NCI-H524 treated with DMSO at 0.1 percent for 48 hours (cell line): ENCODE data around the gene STT3A.
"Not testable (repeated sequence)": the region's sequence is repeated elsewhere in the genome, so short reads cannot be mapped to it uniquely, and the experiment has no call there.

Source experiments
- DNase-seq: peaks from one replicate; lab custom pipeline; 2025; lab: John Stamatoyannopoulos, UW

STT3A gene

GRCh38 chr11:125592305-125593113 is at the start of gene STT3A:
STT3A (plus strand) TSS chr11:125592852; CDS start chr11:125595916, 3,064 bp downstream.
- DNase-seq = peak; percentile 93

GRCh38 chr11:125550780-125551179 is 41.9 kb upstream of the STT3A start:
- DNase-seq = no peak

DNA sequence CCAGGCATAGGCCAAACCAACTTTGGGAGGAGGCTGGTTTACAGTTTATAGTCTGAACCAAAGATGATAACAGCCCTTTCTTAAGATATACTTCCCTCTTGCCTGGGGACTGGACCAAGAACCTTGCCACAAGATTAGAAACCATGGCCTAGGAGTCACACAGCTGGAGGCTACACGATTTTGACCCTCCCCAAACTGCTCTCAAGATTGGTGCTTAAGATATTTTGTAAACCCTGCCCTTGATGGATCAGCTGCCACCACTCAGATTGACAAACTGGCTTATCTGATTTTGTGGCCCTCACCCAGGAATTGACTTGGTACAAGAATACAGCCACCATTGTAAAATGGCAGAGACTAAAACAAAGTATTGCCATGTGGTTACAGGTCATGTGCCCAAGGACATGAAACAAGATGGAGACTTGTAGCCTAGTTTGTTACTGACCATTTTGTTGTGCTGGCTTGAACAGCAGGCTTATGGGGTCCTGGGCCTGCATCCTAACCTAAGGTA is 40.8 kb upstream of the STT3A start:
- no peak for DNase-seq

- no peak for DNase-seq
Observed at GRCh38 chr11:125552927-125553326, 39.7 kb upstream of the STT3A start.

DNA sequence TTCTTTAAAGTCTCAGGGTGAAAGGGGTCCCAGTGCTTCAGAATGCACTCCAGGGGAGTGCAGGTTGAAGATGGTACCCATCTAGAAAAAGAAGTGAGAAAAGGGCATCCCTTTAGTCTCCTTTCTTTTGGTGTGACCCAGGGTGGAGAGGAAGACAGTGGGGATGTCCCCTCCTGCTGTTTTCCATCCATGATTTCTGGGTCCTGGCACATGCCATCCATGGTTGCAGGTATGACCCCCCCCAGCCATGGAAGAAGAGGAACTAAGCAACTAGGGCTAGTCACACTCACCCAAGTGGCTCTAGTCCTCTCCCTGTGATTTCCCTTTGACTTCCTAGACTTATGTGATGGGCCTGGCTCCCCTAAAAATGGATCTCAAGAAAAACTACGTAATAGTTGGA is 39.3 kb upstream of the STT3A start:
- DNase-seq = no peak

DNA sequence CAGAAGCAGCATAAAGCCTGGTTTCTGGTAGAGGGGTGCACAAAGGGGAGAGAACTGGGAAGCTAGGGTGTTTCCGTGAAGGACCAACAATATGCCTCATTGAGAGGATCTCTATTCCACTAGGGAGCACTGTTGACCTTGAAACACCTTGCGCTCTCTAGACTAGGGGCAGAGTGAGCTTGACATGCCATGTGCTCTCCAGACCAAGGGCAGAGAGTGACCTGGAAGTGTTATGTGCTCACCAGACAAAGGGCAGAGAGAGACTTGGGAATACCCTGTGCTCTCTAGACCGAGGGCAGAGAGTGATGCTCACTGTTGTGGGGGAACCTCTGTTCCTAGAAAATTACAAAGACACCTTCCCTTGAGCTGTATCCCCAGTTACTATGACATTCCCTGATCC is 38.6 kb upstream of the STT3A start:
- no peak for DNase-seq

- no peak for DNase-seq
Observed at GRCh38 chr11:125559888-125560287, 32.8 kb upstream of the STT3A start.

DNA sequence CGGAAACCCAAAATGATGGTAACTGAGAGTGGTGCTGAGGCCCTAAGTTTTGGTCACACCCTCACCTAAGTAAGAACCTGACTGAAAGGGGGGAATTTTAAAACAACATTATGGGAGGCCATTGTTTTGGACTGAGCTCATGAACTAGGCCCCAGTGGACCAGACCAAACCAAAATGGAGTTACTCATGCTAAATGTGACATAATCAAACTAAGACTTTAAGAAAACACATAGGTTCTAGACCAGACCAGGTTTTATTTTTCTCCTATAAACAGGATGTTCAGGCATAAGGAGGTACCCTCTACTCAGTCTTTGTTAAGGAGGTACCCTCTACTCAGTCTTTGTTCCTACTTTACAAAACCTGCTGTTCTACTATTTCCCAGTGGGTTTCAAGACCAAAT is 30.7 kb upstream of the STT3A start:
- DNase-seq = no peak

- no peak for DNase-seq
Observed at GRCh38 chr11:125562430-125562829, 30.2 kb upstream of the STT3A start.

DNA sequence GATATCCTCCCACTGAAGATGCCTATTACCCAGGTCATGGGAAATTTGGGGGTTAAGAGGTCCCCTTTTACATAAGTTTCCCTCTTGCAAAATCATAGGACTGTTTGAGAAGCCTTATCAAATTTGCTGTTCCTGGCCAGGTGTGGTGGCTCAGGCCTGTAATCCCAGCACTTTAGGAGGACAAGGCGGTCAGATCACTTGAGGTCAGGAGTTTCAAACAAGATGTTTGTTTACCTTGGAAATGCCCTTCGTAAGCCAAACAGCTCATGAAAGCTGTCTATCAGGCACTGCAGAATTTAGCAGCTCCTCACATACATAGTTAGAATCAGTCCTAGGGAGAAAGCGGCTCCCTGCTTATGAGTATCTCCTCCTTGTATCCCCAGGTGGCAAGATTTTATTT is 28.3 kb upstream of the STT3A start:
- no peak for DNase-seq

DNA sequence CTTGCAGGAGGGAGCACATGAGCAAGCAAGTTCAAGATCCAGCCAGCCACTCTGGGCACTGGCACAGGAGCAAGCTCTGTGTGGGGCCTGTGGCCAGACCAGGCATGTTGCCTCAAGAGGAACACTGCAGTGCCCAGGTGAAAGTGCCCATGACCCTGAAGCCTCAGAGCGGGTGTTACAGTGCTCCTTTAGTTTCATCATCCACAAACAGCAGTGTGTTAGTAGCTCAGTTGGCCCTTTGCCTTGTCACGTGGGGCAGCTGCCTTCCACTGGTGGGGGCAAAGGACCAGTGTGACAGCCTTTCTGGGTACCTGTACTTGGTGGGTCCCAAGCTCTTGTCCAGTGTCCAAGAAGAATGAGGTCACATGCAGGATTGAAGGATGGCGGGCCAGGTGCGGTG is 26.4 kb upstream of the STT3A start:
- no peak for DNase-seq

DNA sequence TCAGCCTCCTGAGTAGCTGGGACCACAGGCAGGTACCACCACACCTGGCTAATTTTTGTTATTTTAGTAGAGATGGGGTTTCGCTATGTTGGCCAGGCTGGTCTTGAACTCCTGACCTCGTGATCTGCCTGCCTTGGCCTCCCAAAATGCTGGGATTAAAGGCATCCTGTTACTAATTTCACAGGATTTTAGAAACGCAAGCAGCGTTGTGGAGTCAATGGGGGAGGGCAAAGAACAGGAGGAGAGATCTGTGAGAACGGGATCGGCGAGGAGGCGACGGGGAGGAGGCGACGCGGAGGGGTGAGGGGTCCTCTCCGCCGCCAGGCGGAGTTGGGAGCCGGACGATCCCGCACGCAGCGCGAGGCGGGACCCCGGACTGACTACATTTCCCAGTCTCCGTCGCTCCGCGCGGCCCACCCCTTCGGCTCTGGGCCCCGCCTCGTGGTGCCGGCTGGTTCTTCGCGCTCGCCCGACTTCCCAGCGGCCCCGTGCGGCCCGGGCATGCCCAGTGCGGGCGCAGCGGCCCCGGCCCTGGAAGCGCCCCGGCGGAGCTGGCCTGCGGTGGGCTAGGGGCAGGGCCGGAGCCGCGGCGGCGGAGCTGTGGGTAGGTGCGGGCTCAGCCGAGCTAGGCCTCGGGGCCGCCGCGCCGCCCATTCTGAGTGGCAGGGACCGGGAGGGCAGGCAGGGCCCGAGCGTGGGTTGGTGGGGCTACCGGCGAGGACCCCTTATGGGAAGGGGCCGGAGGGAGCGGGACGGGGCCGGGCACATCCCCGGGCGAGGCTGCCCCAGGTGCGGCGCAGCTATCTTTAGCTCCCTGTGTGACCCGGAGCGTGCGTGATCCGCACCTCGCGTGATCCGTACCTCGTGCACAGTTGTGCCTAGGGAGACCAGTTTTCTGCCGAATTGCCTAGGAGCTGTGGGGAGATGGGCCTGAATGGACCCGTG is 23.4 kb upstream of the STT3A start, which contains the start of gene EI24:
EI24 (plus strand) TSS at position 508 of the 945 bp plus-strand sequence. CDS start 3,051 bp downstream, outside the sequence.
- peak; percentile 39 for DNase-seq

DNA sequence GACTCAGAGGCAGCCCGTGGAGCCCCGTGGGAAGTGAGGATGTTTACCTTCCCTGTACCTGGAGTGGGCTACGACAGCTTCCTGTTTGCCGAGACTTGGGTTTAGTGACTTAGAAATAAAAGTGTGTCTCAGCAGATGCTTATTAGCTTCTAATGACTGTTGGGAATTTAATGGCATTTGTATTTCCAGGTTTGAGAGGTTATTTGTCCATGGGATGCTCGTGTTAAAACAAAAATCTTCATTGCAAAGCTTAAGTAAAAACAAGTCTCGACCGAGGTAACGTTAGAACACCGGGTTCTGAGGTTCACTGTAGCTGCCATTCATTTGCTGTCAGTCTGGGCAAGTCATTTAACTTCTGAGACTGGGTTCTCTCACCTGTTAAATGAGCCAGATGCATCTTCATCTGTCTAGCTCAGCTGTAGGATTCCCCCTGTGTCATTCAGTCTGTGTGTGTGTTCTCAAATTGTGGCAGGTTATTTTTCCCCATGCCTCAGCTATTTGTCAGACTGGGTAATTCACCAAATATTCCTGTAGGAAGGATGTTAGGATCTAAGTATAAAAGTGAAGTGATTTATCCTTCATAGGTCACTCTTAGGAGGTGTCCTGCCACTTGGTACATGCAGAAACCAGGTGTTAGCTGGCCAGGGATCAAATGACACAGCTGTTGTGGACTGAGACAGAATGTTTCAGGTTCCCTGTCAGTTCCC is 22.6 kb upstream of the STT3A start:
- DNase-seq = no peak

DNA sequence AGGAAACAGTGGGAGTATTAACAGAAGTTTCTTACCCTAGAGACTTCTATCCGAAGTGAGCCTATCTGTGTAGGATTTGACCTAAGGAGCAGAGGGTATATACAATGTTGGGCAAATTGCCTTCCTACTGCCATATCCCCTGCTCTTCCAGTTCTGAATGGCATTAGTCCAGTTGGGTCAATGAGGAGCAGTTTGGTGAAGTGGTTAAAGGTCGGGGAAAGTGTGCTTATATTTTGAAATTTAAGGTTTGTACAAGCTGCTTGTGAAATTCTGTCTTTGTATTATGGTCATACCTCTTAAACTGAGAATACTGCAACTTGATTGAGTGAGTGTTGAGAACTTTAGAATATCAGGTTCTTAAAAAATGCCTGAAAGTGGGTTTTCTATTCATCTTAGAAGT is 21.7 kb upstream of the STT3A start:
- DNase-seq = no peak

- no peak for DNase-seq
Observed at GRCh38 chr11:125572916-125573315, 19.7 kb upstream of the STT3A start.

DNA sequence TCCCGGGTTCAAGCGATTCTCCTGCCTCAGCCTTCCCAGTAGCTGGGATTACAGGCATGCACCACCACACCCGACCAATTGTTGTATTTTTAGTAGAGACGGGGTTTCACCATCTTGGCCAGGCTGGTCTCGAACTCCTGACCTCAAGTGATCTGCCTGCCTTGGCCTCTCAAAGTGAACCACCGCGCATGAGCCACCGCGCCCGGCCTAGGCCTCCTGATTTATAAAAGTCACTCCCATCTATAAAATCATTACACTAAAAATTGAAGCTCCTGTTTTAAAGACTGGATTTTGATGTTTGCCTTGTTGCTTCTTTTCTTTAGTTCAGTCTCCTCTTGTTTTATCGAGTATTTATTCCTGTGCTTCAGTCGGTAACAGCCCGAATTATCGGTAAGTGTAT is 15.5 kb upstream of the STT3A start:
- not testable (repeated sequence) for DNase-seq

DNA sequence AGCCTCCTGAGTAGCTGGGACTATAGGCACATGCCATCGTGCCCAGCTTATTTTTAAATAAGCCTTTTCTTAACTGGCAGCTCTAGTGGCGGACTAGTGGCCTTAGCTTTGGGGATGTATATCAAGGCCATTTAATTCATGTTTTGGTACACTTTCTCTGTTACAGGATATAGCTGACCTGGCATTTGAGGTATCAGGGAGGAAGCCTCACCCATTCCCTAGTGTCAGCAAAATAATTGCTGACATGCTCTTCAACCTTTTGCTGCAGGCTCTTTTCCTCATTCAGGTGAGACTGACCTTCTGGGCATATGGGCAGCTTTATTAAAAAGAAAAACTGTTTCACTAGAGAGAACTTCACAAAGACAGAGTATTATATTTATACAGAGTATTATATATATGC is 13.9 kb upstream of the STT3A start:
- DNase-seq = no peak

DNA sequence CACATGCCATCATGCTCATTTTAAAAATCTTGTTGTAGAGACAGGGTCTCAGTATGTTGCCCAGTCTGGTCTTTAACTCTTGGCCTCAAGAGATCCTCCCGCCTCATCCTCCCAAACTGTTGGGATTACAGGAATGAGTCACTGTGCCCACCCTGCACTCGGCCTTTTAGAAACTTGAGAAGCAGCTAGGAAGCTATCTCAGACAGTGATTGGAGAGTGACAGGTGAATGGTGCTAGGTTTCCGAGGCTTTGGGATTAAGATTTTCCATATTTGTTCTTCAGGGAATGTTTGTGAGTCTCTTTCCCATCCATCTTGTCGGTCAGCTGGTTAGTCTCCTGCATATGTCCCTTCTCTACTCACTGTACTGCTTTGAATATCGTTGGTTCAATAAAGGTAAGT is 12.8 kb upstream of the STT3A start:
- DNase-seq = no peak

DNA sequence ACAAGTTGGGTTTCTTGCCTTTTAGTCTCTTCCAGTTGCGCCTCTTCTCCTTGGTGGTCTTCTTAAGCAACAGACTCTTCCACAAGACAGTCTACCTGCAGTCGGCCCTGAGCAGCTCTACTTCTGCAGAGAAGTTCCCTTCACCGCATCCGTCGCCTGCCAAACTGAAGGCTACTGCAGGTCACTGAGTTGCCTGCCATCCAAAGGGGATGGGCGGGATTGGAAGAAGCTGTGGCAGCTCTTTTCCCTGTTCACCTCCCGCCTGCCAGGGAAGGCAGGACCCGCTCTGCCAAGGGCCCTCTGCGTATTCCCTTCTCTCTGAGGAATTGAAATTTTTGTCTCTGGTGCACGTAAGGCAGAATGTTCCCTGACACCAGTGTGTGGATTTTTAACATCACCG is 9.2 kb upstream of the STT3A start:
- no peak for DNase-seq

DNA sequence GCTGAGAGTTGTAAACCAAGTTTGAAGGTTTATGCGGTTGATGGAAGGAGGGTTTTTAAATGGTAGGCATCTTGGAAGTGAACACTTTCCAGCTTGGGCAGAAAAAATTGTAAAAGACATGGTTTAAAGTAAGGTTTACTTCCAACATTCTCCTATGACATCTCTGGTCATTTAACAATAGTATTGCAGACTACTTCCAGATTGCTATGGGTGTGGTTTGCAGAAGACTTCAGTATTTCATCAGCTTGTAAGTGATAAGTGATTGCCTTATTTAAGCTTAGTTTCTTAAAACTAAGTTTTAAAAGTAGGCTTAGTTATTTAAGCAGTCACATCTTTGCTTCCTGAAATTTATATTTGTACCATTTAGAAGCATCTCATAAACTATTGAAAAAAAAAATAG is 7.2 kb upstream of the STT3A start:
- no peak for DNase-seq

- no peak for DNase-seq
Observed at GRCh38 chr11:125586623-125587022, 6.0 kb upstream of the STT3A start.

GRCh38 chr11:125587480-125587879 is 5.2 kb upstream of the STT3A start:
- no peak for DNase-seq
